Nephron (organoid): ENCODE results near the gene CALM1.
"Not testable (repeated sequence)": the region's sequence is repeated elsewhere in the genome, so short reads cannot be mapped to it uniquely, and the experiment has no call there.

Experiments
- H3K27ac Mint-ChIP-seq, 3 experiments: 2 replicates each; pipeline ENCODE4 v1.8.0; 2020; ENCODE audit warnings: mixed read lengths in 3 of 3, mild to moderate bottlenecking in 2 of 3, moderate library complexity in 1 of 3
- H3K27me3 Mint-ChIP-seq: 2 replicates; pipeline ENCODE4 v1.8.0; 2021; ENCODE audit warnings: low read depth, mild to moderate bottlenecking, moderate library complexity, mixed read lengths
- H3K36me3 Mint-ChIP-seq: 2 replicates; pipeline ENCODE4 v1.8.0; 2020; ENCODE audit warnings: low read depth, mixed read lengths
- H3K4me1 Mint-ChIP-seq: 2 replicates; pipeline ENCODE4 v1.8.0; 2020; ENCODE audit warnings: mixed read lengths
- H3K4me3 Mint-ChIP-seq, 3 experiments: 2 replicates each; pipeline ENCODE4 v1.8.0; 2020; ENCODE audit warnings: mild to moderate bottlenecking in 3 of 3, mixed read lengths in 3 of 3, moderate library complexity in 2 of 3
- H3K9me3 Mint-ChIP-seq: 2 replicates; pipeline ENCODE4 v1.8.0; 2020; ENCODE audit warnings: mixed read lengths
- CTCF ChIP-seq, 3 experiments: fragments of 200-600 bp; sonication (generic); IDR thresholded peaks; one replicate each; pipeline ENCODE4 v1.5.0; 2021; ENCODE audit warnings: antibody characterized with exemption in 3 of 3; ENCODE audit not compliant: unreplicated experiment in 3 of 3

The CALM1 gene

GRCh38 chr14:90387206-90387760 lies 9.5 kb upstream of the CALM1 start:
- Mint-ChIP-seq H3K9me3 (no peaks in the 10 kb centered on the region), H3K27ac (peak overlapping the region in 1 of 3 experiments; percentile 61), H3K36me3 (no peaks in the 10 kb centered on the region), H3K4me3 (no peak overlapping the region), H3K27me3 (no peaks in the 10 kb centered on the region), H3K4me1 (peaks cover 16% of the 10 kb centered on the region)
- no peak for TF ChIP-seq CTCF (IDR thresholded peaks at IDR 0.05; ENCODE audit: unreplicated experiment in 3 of 3)

- H3K4me3 Mint-ChIP-seq, result no peak overlapping the region
- no peak for TF ChIP-seq CTCF (IDR thresholded peaks at IDR 0.05; ENCODE audit: unreplicated experiment in 3 of 3)
- H3K9me3 Mint-ChIP-seq, result no peaks in the 10 kb centered on the region
- H3K27me3 Mint-ChIP-seq, result no peaks in the 10 kb centered on the region
- no peaks in the 10 kb centered on the region for H3K36me3 Mint-ChIP-seq
- H3K27ac Mint-ChIP-seq, result peak overlapping the region in 1 of 3 experiments; percentile 58
- H3K4me1 Mint-ChIP-seq, result peaks cover 16% of the 10 kb centered on the region
These were observed 8.4 kb upstream of the CALM1 start for GRCh38 chr14:90388437-90388836.

DNA sequence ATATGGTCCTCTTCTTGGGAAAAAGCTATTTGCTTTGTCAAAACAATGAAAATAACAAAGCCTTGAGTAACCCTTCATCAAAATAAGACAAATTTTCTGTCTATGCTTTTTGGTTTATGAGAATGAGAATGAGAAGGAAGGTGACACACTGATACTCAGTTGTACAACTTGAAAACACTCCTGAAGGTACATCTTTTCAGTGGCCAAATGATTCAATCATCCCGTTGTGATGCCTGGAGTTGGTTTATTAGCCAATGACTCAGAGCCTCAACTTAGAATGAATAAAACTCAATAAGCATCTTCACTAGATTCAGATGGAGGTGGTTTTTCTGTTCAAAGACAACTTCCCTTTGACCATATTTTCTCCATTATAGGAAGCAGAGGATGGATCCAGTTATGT lies 7.8 kb upstream of the CALM1 start:
- Mint-ChIP-seq H3K27me3 (no peaks in the 10 kb centered on the region), H3K27ac (no peak overlapping the region), H3K4me3 (no peak overlapping the region), H3K36me3 (no peaks in the 10 kb centered on the region), H3K4me1 (peaks cover 15% of the 10 kb centered on the region), H3K9me3 (no peaks in the 10 kb centered on the region)
- no peak for TF ChIP-seq CTCF (IDR thresholded peaks at IDR 0.05; ENCODE audit: unreplicated experiment in 3 of 3)

- no peaks in the 10 kb centered on the region for H3K36me3 Mint-ChIP-seq
- H3K27me3 Mint-ChIP-seq, result no peaks in the 10 kb centered on the region
- H3K4me3 Mint-ChIP-seq, result peak overlapping the region in 2 of 3 experiments; percentile 59 to 66
- H3K4me1 Mint-ChIP-seq, result peaks cover 11% of the 10 kb centered on the region
- H3K27ac Mint-ChIP-seq, result no peak overlapping the region
- TF ChIP-seq CTCF (IDR thresholded peaks at IDR 0.05; ENCODE audit: unreplicated experiment in 3 of 3), result no peak
- no peaks in the 10 kb centered on the region for H3K9me3 Mint-ChIP-seq
These were observed 2.9 kb upstream of the CALM1 start for GRCh38 chr14:90393966-90394365.

DNA sequence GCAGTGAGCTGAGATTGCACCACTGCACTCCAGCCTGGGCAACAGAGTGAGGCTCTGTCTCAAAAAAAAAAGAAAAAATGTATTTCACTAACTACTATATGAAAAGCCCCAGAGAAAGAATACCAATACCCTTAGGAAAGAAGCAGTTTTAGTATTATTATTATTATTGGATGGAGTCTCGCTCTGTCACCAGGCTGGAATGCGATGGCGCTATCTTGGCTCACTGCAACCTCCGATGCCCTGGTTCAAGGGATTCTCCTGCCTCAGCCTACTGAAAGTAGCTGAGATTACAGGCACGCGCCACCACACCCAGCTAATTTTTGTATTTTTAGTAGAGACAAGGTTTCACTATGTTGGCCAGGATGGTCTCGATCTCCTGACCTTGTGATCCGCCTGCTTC lies 2.0 kb upstream of the CALM1 start:
- peak overlapping the region in 1 of 3 experiments; percentile 66 for H3K4me3 Mint-ChIP-seq
- peaks cover 17% of the 10 kb centered on the region for H3K4me1 Mint-ChIP-seq
- not testable (repeated sequence) for H3K9me3 Mint-ChIP-seq, H3K27me3 Mint-ChIP-seq, H3K36me3 Mint-ChIP-seq, H3K27ac Mint-ChIP-seq

GRCh38 chr14:90397425-90398314 lies 841 bp downstream of the CALM1 start:
- H3K36me3 Mint-ChIP-seq, result peaks cover 31% of the 10 kb centered on the region
- TF ChIP-seq CTCF (IDR thresholded peaks at IDR 0.05; ENCODE audit: unreplicated experiment in 3 of 3), result no peak
- no peaks in the 10 kb centered on the region for H3K27me3 Mint-ChIP-seq
- peak overlapping the region; percentile 94 to 98 (median 95) for H3K4me3 Mint-ChIP-seq
- peak overlapping the region; percentile 34 to 84 (median 77) for H3K27ac Mint-ChIP-seq
- peaks cover 29% of the 10 kb centered on the region for H3K4me1 Mint-ChIP-seq
- no peaks in the 10 kb centered on the region for H3K9me3 Mint-ChIP-seq
